K562 (cell line): ENCODE data around the gene STK24. TPM values are rescaled to one million over a fixed set of nuclear protein-coding genes. Genes with fewer than 3 reads are reported as not detected.

Experiments used
- ATAC-seq: fragments of 200-7000 bp; cut with Tn5 transposase; 3 replicates; pipeline ENCODE4 v1.9.1; 2020; ENCODE audit warnings: moderate library complexity
- BruUV-seq: library from RNA; stranded (reverse); fragments of 400-500 nt; replicated peaks from 2 replicates; lab custom pipeline; 2021; lab: Mats Ljungman, UMichigan
- CTCF ChIA-PET: fragments of 300-600 bp; formaldehyde crosslinking; extraction: SDS; loops from one replicate; lab custom pipeline; 2021; ENCODE audit warnings: low intra/inter-chr PET ratio; lab: Yijun Ruan, JAX
- POLR2A ChIA-PET: fragments of 300-600, 350-650 bp; sonication (Branson Sonifier 250); formaldehyde crosslinking; extraction: SDS; loops from one replicate; lab custom pipeline; 2021; ENCODE audit warnings: antibody characterized with exemption, inconsistent platforms; lab: Yijun Ruan, JAX
- DNase-seq, 4 experiments: peaks; one replicate each; pipeline versions ENCODE4 v3.0.0 to v3.0.0-alpha.2; 2011 to 2018; ENCODE audit warnings: low spot score in 3 of 4, mixed read lengths in 3 of 4; ENCODE audit errors: extremely low read depth in 1 of 4
- FAIRE-seq: peaks from 2 replicates; lab custom pipeline; 2011; peaks lifted over from hg19 to GRCh38; lab: Jason Lieb, UNC
- H2AFZ ChIP-seq: 2 replicates; pipeline ENCODE4 v1.6.0; 2011; ENCODE audit warnings: low read depth, low read length, control low read depth, inconsistent platforms
- H3K27ac ChIP-seq: fragments of 200-600 bp; 3 replicates; pipeline ENCODE4 v1.8.0; 2011; ENCODE audit warnings: low read depth, mild to moderate bottlenecking, control low read depth, inconsistent platforms, low read length, moderate library complexity, mixed read lengths; ENCODE audit errors: extremely low read depth
- H3K27me3 ChIP-seq, 2 experiments: fragments of 300-600 bp in 1 of 2; 2 replicates in 1 of 2; 3 replicates in 1 of 2; pipeline versions ENCODE4 v1.6.0 to v1.8.0; 2011; ENCODE audit warnings: inconsistent platforms in 2 of 2, low read length in 2 of 2, mild to moderate bottlenecking in 1 of 2, mixed read lengths in 1 of 2, moderate library complexity in 1 of 2; ENCODE audit not compliant: control insufficient read depth in 2 of 2, insufficient read depth in 2 of 2
- H3K36me3 ChIP-seq: fragments of 300-600 bp; 3 replicates; pipeline ENCODE4 v1.8.0; 2011; ENCODE audit warnings: mild to moderate bottlenecking, low read length, inconsistent platforms; ENCODE audit not compliant: control insufficient read depth, insufficient read depth
- H3K4me1 ChIP-seq, 2 experiments: fragments of 200-600 bp in 1 of 2; replicated peaks in 1 of 2; 2 replicates in 1 of 2; 3 replicates in 1 of 2; pipeline versions ENCODE4 v1.5.1 to v1.8.0; 2011; ENCODE audit warnings: inconsistent platforms in 2 of 2, low read length in 2 of 2, mild to moderate bottlenecking in 1 of 2, mixed read lengths in 1 of 2, moderate library complexity in 1 of 2; ENCODE audit not compliant: control insufficient read depth in 2 of 2, insufficient read depth in 2 of 2
- H3K4me2 ChIP-seq: 2 replicates; pipeline ENCODE4 v1.6.1; 2011; ENCODE audit warnings: low read length, control low read depth, inconsistent platforms, mixed read lengths; ENCODE audit not compliant: insufficient read depth
- H3K4me3 ChIP-seq: fragments of 200-600 bp; sonication (generic), shearing (Covaris generic); 2 replicates; pipeline ENCODE4 v1.5.1; 2016; ENCODE audit warnings: control low read depth, inconsistent platforms
- H3K79me2 ChIP-seq: fragments of 200-600 bp; 3 replicates; pipeline ENCODE4 v1.8.0; 2011; ENCODE audit warnings: low read length, inconsistent platforms; ENCODE audit not compliant: control insufficient read depth, insufficient read depth
- H3K9ac ChIP-seq, 2 experiments: 2 replicates each; pipeline versions ENCODE4 v1.6.0 to v1.6.1; 2011; ENCODE audit warnings: low read depth in 2 of 2, low read length in 2 of 2, control low read depth in 1 of 2, inconsistent platforms in 1 of 2, mild to moderate bottlenecking in 1 of 2, mixed read lengths in 1 of 2; ENCODE audit not compliant: insufficient read depth in 1 of 2
- H3K9me1 ChIP-seq: one replicate; pipeline ENCODE4 v1.6.0; 2011; ENCODE audit warnings: inconsistent platforms, mild to moderate bottlenecking, low read length, moderate library complexity; ENCODE audit not compliant: control insufficient read depth, insufficient read depth
- H3K9me3 ChIP-seq: replicated peaks from 2 replicates; pipeline ENCODE4 v1.5.1; 2011; ENCODE audit warnings: low read depth, low read length, inconsistent platforms; ENCODE audit not compliant: control insufficient read depth, insufficient read depth
- H4K20me1 ChIP-seq: replicated peaks from 2 replicates; pipeline ENCODE4 v1.6.1; 2011; ENCODE audit warnings: low read length, inconsistent platforms, mixed read lengths; ENCODE audit not compliant: control insufficient read depth, insufficient read depth
- ADNP ChIP-seq: fragments of 200-800 bp; sonication (Bioruptor generic); IDR thresholded peaks from 2 replicates; pipeline ENCODE4 v1.6.1; 2016; ENCODE audit warnings: missing genetic modification characterization, missing compliant biosample characterization
- CBX1 ChIP-seq: sonication (generic); IDR thresholded peaks from 2 replicates; pipeline ENCODE4 v1.6.1; 2016; ENCODE audit warnings: antibody characterized with exemption, low read depth, mild to moderate bottlenecking
- MYBL2 ChIP-seq, 2 experiments: fragments of 450-650 bp in 1 of 2; sonication (generic) in 1 of 2; formaldehyde crosslinking in 1 of 2; IDR thresholded peaks; 2 replicates each; pipeline versions ENCODE4 v1.6.1 to v1.8.1; 2017 to 2022; ENCODE audit warnings: borderline replicate concordance in 1 of 2, inconsistent platforms in 1 of 2, low read depth in 1 of 2, mild to moderate bottlenecking in 1 of 2, missing genetic modification reagents in 1 of 2, moderate library complexity in 1 of 2
- SIN3B ChIP-seq: fragments of 450-650 bp; IDR thresholded peaks from 2 replicates; pipeline ENCODE4 v1.6.1; 2017; ENCODE audit warnings: low read depth, mild to moderate bottlenecking, moderate library complexity
- SMAD2 ChIP-seq: fragments of 150-350 bp; IDR thresholded peaks from 2 replicates; pipeline ENCODE4 v1.6.1; 2014; ENCODE audit warnings: low read depth, mild to moderate bottlenecking, low read length
- TBL1XR1 ChIP-seq, 2 experiments: IDR thresholded peaks; 2 replicates each; pipeline ENCODE4 v1.6.1; 2012; ENCODE audit warnings: improper control_type of control experiment in 2 of 2, low read length in 2 of 2, mild to moderate bottlenecking in 1 of 2
- XRCC5 ChIP-seq: fragments of 200-400 bp; formaldehyde crosslinking; IDR thresholded peaks from 2 replicates; pipeline ENCODE4 v1.6.1; 2017; ENCODE audit warnings: low read depth, mild to moderate bottlenecking, low read length
- ZBTB8A ChIP-seq: fragments of 450-650 bp; IDR thresholded peaks from 2 replicates; pipeline ENCODE4 v1.6.1; 2018; ENCODE audit warnings: mild to moderate bottlenecking, moderate library complexity; ENCODE audit not compliant: partially characterized antibody
- ZNF143 ChIP-seq: sonication (generic); formaldehyde crosslinking; IDR thresholded peaks from 2 replicates; pipeline ENCODE4 v1.9.0; 2022; ENCODE audit warnings: mild to moderate bottlenecking, missing genetic modification reagents
- WGBS: fragments of 100-300 bp; shearing (Covaris generic); methylation state at CpG from one replicate; pipeline ENCODE4 v1.1.6; 2016; ENCODE audit warnings: low coverage, mixed read lengths; ENCODE audit not compliant: insufficient coverage; ENCODE audit errors: missing lambda C conversion rate; 5-methylcytosine and 5-hydroxymethylcytosine counted together
- in situ Hi-C: fragments of 300-500 bp; cut with MboI; formaldehyde crosslinking; loops from 4 replicates; pipeline ENCODE4 v1.15.0; 2018; ENCODE audit warnings: inconsistent platforms, mixed read lengths
- intact Hi-C: fragments of 100-400 bp; cut with micrococcal nuclease; formaldehyde crosslinking; loops from 2 replicates; pipeline ENCODE4 v1.14.2; 2022
- polyA plus RNA-seq, 8 experiments: library from polyadenylated mRNA; depleted of rRNA in 4 of 8; stranded (reverse) in 5 of 8; unstranded in 3 of 8; fragments of >200 nt; fragmentation: Nextera tagmentation in 2 of 8; fragmentation: Illumina TruSeq in 1 of 8; extraction: Ambion mirVana in 2 of 8; extraction: Trizol in 1 of 8; gene quantifications; 2 replicates each; pipeline versions ENCODE4 v1.2.1 to v1.2.3, GENCODE V29; 2011 to 2014; ENCODE audit warnings: inconsistent platforms in 1 of 8, missing spikeins in 1 of 8
- total RNA-seq, 7 experiments: library from RNA; depleted of rRNA in 6 of 7; stranded (reverse); fragments of >200 nt in 6 of 7; fragmentation: Illumina TruSeq in 2 of 7; extraction: Trizol in 2 of 7; gene quantifications; 2 replicates each; pipeline versions ENCODE4 v1.2.1 to v1.2.3, GENCODE V29; 2011 to 2021; ENCODE audit warnings: low replicate concordance in 1 of 7

The STK24 gene
- total and polyA plus RNA-seq, 9 of the 15 experiments (the other 6 are each of a cell fraction or from before 2014, with no cell fraction given), result 3.8 to 78.4 (median 28.2) TPM

GRCh38 chr13:98398581-98398980, 178.3 kb downstream of the STK24 start:
- CTCF ChIA-PET, result no interaction called here
- 2% methylated on average over 5 of the region's 5 CpGs for WGBS
- intact Hi-C loops, result no loop called here
- no peaks in the 10 kb centered on the region; a peak in 1 of 5 replicates for H3K4me1 ChIP-seq
- no peaks in the 10 kb centered on the region for H3K36me3 ChIP-seq
- H3K79me2 ChIP-seq, result no peaks in the 10 kb centered on the region
- H4K20me1 ChIP-seq, result no peaks in the 10 kb centered on the region; the same call in 1 of the 2 replicates
- H2AFZ ChIP-seq, result no peak overlapping the region
- H3K27me3 ChIP-seq, result peaks cover 14 to 37% of the 10 kb centered on the region in 2 experiments; a peak in 4 of 5 replicates
- BruUV-seq, result no TSS peak
- H3K9ac ChIP-seq, result no peak overlapping the region
- no peak for DNase-seq
- H3K27ac ChIP-seq, result no peak overlapping the region
- H3K4me2 ChIP-seq, result no peak overlapping the region
- H3K9me1 ChIP-seq, result no peaks in the 10 kb centered on the region
- ATAC-seq, result no peak
- FAIRE-seq, result no peak
- H3K9me3 ChIP-seq, result no peaks in the 10 kb centered on the region
- no peak overlapping the region for H3K4me3 ChIP-seq
- in situ Hi-C loops, result no loop called here
- TF ChIP-seq SIN3B (no peak), XRCC5 (no peak), ZNF143 (CRISPR knock-in tag) (no peak), CBX1 (no peak), SMAD2 (no peak), MYBL2 (IDR thresholded peaks at IDR 0.05; ENCODE audit: low read depth) (no peak), MYBL2 (CRISPR knock-in tag; IDR thresholded peaks at IDR 0.05; ENCODE audit: borderline replicate concordance) (no peak), ADNP (no peak), TBL1XR1 (IDR thresholded peaks at IDR 0.05; ENCODE audit: low read length in 2 of 2) (no peak), ZBTB8A (no peak)
- POLR2A ChIA-PET, result no interaction called here
